Psoas muscle (tissue), 8 donors: ENCODE data around the gene IFNA13. TPM values are rescaled to one million over a fixed set of nuclear protein-coding genes. Genes with fewer than 3 reads are reported as not detected.

ENCODE experiments used
- ATAC-seq, 4 donors: fragments of 200-7000 bp; cut with Tn5 transposase; one replicate each; pipeline ENCODE4 v1.9.1; 2020; ENCODE audit warnings: moderate library complexity in 3 of 4, mild to moderate bottlenecking in 2 of 4
- DNase-seq, 2 donors: peaks; one replicate each; pipeline ENCODE4 v3.0.0-alpha.2; 2020
- H3K27ac ChIP-seq: fragments of 200-600 bp; one replicate; pipeline ENCODE4 v1.8.0; 2022
- H3K27me3 ChIP-seq, 3 donors: fragments of 200-600 bp in 1 of 3; one replicate each; pipeline versions ENCODE4 v1.6.1 to v1.8.0; 2013 to 2022; ENCODE audit warnings: low read length in 2 of 3, mild to moderate bottlenecking in 2 of 3, moderate library complexity in 1 of 3; ENCODE audit not compliant: insufficient read depth in 3 of 3
- H3K36me3 ChIP-seq, 2 donors: fragments of 200-600 bp in 1 of 2; one replicate each; pipeline versions ENCODE4 v1.6.1 to v1.8.0; 2013 to 2022; ENCODE audit warnings: low read depth in 1 of 2, mild to moderate bottlenecking in 1 of 2, moderate library complexity in 1 of 2; ENCODE audit not compliant: insufficient read depth in 1 of 2
- H3K4me1 ChIP-seq: fragments of 200-600 bp; one replicate; pipeline ENCODE4 v1.8.0; 2022
- H3K4me3 ChIP-seq: fragments of 200-600 bp; one replicate; pipeline ENCODE4 v1.8.0; 2022; ENCODE audit warnings: mild to moderate bottlenecking
- H3K9me3 ChIP-seq: fragments of 200-600 bp; one replicate; pipeline ENCODE4 v1.8.0; 2022
- CTCF ChIP-seq: fragments of 200-600 bp; IDR thresholded peaks from one replicate; pipeline ENCODE4 v1.8.0; 2022; ENCODE audit warnings: antibody characterized with exemption
- WGBS, 3 donors: extraction: QIAGEN DNeasy Blood & Tissue Kit; methylation state at CpG; one replicate each; pipeline versions ENCODE4 v1.1.6 to v1.1.7; 2013; 5-methylcytosine and 5-hydroxymethylcytosine counted together
- intact Hi-C, 2 donors: fragments of 100-400 bp; cut with DNase I; formaldehyde crosslinking; loops; one replicate each; pipeline versions ENCODE4 v1.11.0 to v1.14.2; 2022
- polyA plus RNA-seq, 3 donors: library from polyadenylated mRNA; stranded (reverse); fragments of 200-250 nt; gene quantifications; one replicate each; pipeline ENCODE4 v1.2.3, GENCODE V29; 2013
- total RNA-seq, 4 donors: library from RNA; stranded (reverse); fragmentation: NEBNext Ultra II Directional in 2 of 4; extraction: Animal tissue kit (Norgen Biotek cat#: 25700) in 2 of 4; gene quantifications; one replicate each; pipeline versions ENCODE4 v1.2.1 to v1.2.4, GENCODE V29; 2021 to 2023
- donor health status: healthy with polysubstance abuse.
- donor health status: DM: no; HTN: no; CAD: no; lungs with moderate emphysema.
- donor health status: Bipolar disorder and iron deficiency.
- donor health status: healthy.
- donor health status: DM: yes; HTN: yes; CAD: no.
- donor health status: DM: no; HTN: no; CAD: no.
- donor health status: DM: no; HTN: no; CAD: no.
- donor health status: DM: yes; HTN: yes; CAD: no.

Gene IFNA13
- total and polyA plus RNA-seq, 7 donors, result not detected

GRCh38 chr9:21340735-21341134 lies 27.1 kb downstream of the IFNA13 start:
- intact Hi-C loops, result no loop called here
- peaks cover 6% of the 10 kb centered on the region for H3K9me3 ChIP-seq
- H3K27ac ChIP-seq, result no peak overlapping the region
- WGBS, 3 donors, result 87 to 96% (median 95%) methylated on average over 4 of the region's 4 CpGs
- H3K4me1 ChIP-seq, result no peaks in the 10 kb centered on the region
- ATAC-seq (no peak), DNase-seq (no peak)
- H3K4me3 ChIP-seq, result no peak overlapping the region
- TF ChIP-seq CTCF, result no peak
- no peaks in the 10 kb centered on the region for H3K27me3 ChIP-seq
- no peaks in the 10 kb centered on the region for H3K36me3 ChIP-seq

- intact Hi-C loops, result loop anchor here in 1 of 2 donors (10.0 kb wide), 1 partner anchor 458 kb away; no protein-coding TSS in a partner anchor
- no peaks in the 10 kb centered on the region for H3K27me3 ChIP-seq
- H3K4me1 ChIP-seq, result peaks cover 27% of the 10 kb centered on the region
- no peak for DNase-seq
- H3K36me3 ChIP-seq, result peaks cover 6 to 8% of the 10 kb centered on the region in 2 donors
- no peak for ATAC-seq
- H3K4me3 ChIP-seq, result no peak overlapping the region
- no peak for TF ChIP-seq CTCF
- no peaks in the 10 kb centered on the region for H3K9me3 ChIP-seq
- no peak overlapping the region for H3K27ac ChIP-seq
These were observed 31.4 kb downstream of the IFNA13 start for GRCh38 chr9:21336457-21336856.

GRCh38 chr9:21334701-21335632 lies 32.9 kb downstream of the IFNA13 start, which contains the start of gene KLHL9:
Gene KLHL9, minus strand, starts transcription at chr9:21335404. Its CDS starts 545 bp downstream, at chr9:21334859.
- no peaks in the 10 kb centered on the region for H3K9me3 ChIP-seq
- no peaks in the 10 kb centered on the region for H3K27me3 ChIP-seq
- no peak for TF ChIP-seq CTCF
- H3K36me3 ChIP-seq, result peaks cover 6 to 8% of the 10 kb centered on the region in 2 donors
- ATAC-seq, result peak; percentile 99 to 100 (median 99)
- H3K4me3 ChIP-seq, result peak within 1 kb of the TSS; percentile 96
- peaks cover 41% of the 10 kb centered on the region for H3K4me1 ChIP-seq
- 0 to 1% (median 0%) methylated on average over 53 to 55 of the region's 55 CpGs for WGBS, 3 donors
- H3K27ac ChIP-seq, result peak within 1 kb of the TSS; percentile 98
- intact Hi-C loops, result loop anchor here in 1 of 2 donors (10.0 kb wide), 1 partner anchor 460 kb away; no protein-coding TSS in a partner anchor
- peak; percentile 93 to 97 for DNase-seq

GRCh38 chr9:21333226-21333625 lies 34.6 kb downstream of the IFNA13 start:
- Histone ChIP-seq H3K9me3 (no peaks in the 10 kb centered on the region), H3K4me3 (peak overlapping the region; percentile 96), H3K4me1 (peaks cover 56% of the 10 kb centered on the region), H3K27me3 (no peaks in the 10 kb centered on the region), H3K36me3 (peaks cover 6 to 16% of the 10 kb centered on the region in 2 donors), H3K27ac (no peak overlapping the region)
- intact Hi-C loops, result loop anchor here in 1 of 2 donors (10.0 kb wide), 1 partner anchor 462 kb away; no protein-coding TSS in a partner anchor
- DNase-seq, result no peak
- TF ChIP-seq CTCF, result no peak
- 92 to 96% (median 92%) methylated on average over 2 of the region's 2 CpGs for WGBS, 3 donors
- no peak for ATAC-seq
